ENCODE data around the gene TEX52.
A peak's percentile ranks its signal among the peaks of the same experiment; 100 is the strongest.

TEX52 gene

DNA sequence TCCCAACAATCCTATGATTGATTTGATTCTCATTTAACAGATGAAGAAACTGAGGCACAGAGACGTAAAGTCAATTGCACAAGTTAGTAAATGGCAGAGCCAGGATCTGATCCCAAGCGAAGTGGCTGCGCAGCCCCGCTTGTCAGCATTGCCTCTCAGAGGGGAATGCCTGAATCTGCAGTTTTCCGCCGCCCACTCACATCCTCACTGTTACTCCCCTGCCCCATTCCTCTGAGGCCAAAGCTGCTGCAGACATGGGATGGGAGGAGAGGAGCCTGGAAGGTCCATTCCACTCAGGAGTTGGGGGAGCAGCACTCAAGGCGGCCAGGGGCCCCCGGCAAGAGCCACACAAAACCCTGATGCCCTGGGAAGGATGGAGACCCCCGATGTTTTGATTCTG, 23.0 kb downstream of the TEX52 start:
- no peak overlapping the region for H3K23ac ChIP-seq (ENCODE audit: low read depth, low read length, poor library complexity)
- H2AFZ ChIP-seq (ENCODE audit: low read length), result no peak overlapping the region

GRCh38 chr12:2833327-2833726, 23.5 kb downstream of the TEX52 start:
- H2AK5ac ChIP-seq (ENCODE audit: low read depth, low read length), result no peak overlapping the region
- peak overlapping the region; percentile 53 for H3K18ac ChIP-seq (ENCODE audit: low read length)
- H3K27ac ChIP-seq (replicated peaks; ENCODE audit: low read length), result no peak overlapping the region
- peaks cover 9 to 19% of the 10 kb centered on the region in 2 donors for H3K4me1 ChIP-seq (ENCODE audit: control insufficient read depth in 2 of 2, insufficient read depth in 1 of 2, low read depth in 1 of 2, low read length in 2 of 2)
- no peaks in the 10 kb centered on the region for H3K79me1 ChIP-seq (ENCODE audit: low read depth, low read length)
- no peak overlapping the region for H4K91ac ChIP-seq (ENCODE audit: low read depth, low read length, poor library complexity)
- peaks cover 1 to 29% of the 10 kb centered on the region in 2 donors for H3K36me3 ChIP-seq (replicated peaks in 1 of 2; ENCODE audit: control insufficient read depth in 2 of 2, insufficient read depth in 2 of 2, low read length in 2 of 2)
- no peak overlapping the region for H4K8ac ChIP-seq (ENCODE audit: low read depth, low read length)
- no peak overlapping the region for H3K4me2 ChIP-seq (ENCODE audit: insufficient read depth, low read length, poor library complexity, severe bottlenecking)
- no peak overlapping the region for H3K14ac ChIP-seq (ENCODE audit: low read length)
- H3K23ac ChIP-seq (ENCODE audit: low read depth, low read length, poor library complexity), result no peak overlapping the region
- WGBS, 2 donors (ENCODE audit: extremely low coverage in 2 of 2, insufficient read length in 2 of 2, insufficient replicate concordance in 1 of 2), result no CpG with 5 or more reads among the region's 5 CpGs
- no peak overlapping the region for H2BK12ac ChIP-seq (ENCODE audit: low read length)
- no peak overlapping the region for H2BK120ac ChIP-seq (ENCODE audit: low read depth, low read length)
- no peak overlapping the region for H3K4ac ChIP-seq (ENCODE audit: low read length)
- no peak overlapping the region for H2BK15ac ChIP-seq (ENCODE audit: low read length)
- H2BK5ac ChIP-seq (ENCODE audit: low read length), result no peak overlapping the region
- H3K9ac ChIP-seq (ENCODE audit: low read depth, low read length, poor library complexity), result no peak overlapping the region
- H3K9me3 ChIP-seq (replicated peaks in 1 of 2; ENCODE audit: control insufficient read depth in 2 of 2, insufficient read depth in 1 of 2, low read depth in 1 of 2, low read length in 2 of 2), result no peaks in the 10 kb centered on the region
- H3K27me3 ChIP-seq (ENCODE audit: control insufficient read depth in 3 of 3, insufficient read depth in 3 of 3, low read depth in 1 of 3, low read length in 3 of 3), result no peaks in the 10 kb centered on the region
- no peak for DNase-seq (ENCODE audit: low spot score)
- H2AFZ ChIP-seq (ENCODE audit: low read length), result no peak overlapping the region
- no peak overlapping the region for H3K4me3 ChIP-seq (ENCODE audit: low read length in 2 of 2)

More for the DNA sequence above, 23.0 kb downstream of the TEX52 start:
- Histone ChIP-seq H3K4me1 (ENCODE audit: control insufficient read depth in 2 of 2, insufficient read depth in 1 of 2, low read depth in 1 of 2, low read length in 2 of 2) (peaks cover 9 to 21% of the 10 kb centered on the region in 2 donors), H4K91ac (ENCODE audit: low read depth, low read length, poor library complexity) (no peak overlapping the region), H2BK5ac (ENCODE audit: low read length) (no peak overlapping the region), H3K9ac (ENCODE audit: low read depth, low read length, poor library complexity) (no peak overlapping the region), H2BK120ac (ENCODE audit: low read depth, low read length) (no peak overlapping the region), H2BK12ac (ENCODE audit: low read length) (no peak overlapping the region), H3K18ac (ENCODE audit: low read length) (no peak overlapping the region), H2BK15ac (ENCODE audit: low read length) (no peak overlapping the region), H2AK5ac (ENCODE audit: low read depth, low read length) (no peak overlapping the region), H4K8ac (ENCODE audit: low read depth, low read length) (no peak overlapping the region), H3K4me2 (ENCODE audit: insufficient read depth, low read length, poor library complexity, severe bottlenecking) (no peak overlapping the region), H3K27ac (replicated peaks; ENCODE audit: low read length) (no peak overlapping the region), H3K4ac (ENCODE audit: low read length) (no peak overlapping the region), H3K27me3 (ENCODE audit: control insufficient read depth in 3 of 3, insufficient read depth in 3 of 3, low read depth in 1 of 3, low read length in 3 of 3) (no peaks in the 10 kb centered on the region), H3K36me3 (replicated peaks in 1 of 2; ENCODE audit: control insufficient read depth in 2 of 2, insufficient read depth in 2 of 2, low read length in 2 of 2) (peaks cover 1 to 27% of the 10 kb centered on the region in 2 donors), H3K14ac (ENCODE audit: low read length) (no peak overlapping the region), H3K4me3 (ENCODE audit: low read length in 2 of 2) (no peak overlapping the region), H3K9me3 (replicated peaks in 1 of 2; ENCODE audit: control insufficient read depth in 2 of 2, insufficient read depth in 1 of 2, low read depth in 1 of 2, low read length in 2 of 2) (no peaks in the 10 kb centered on the region), H3K79me1 (ENCODE audit: low read depth, low read length) (no peaks in the 10 kb centered on the region)
- DNase-seq (ENCODE audit: low spot score), result no peak
- no CpG with 5 or more reads among the region's 9 CpGs for WGBS, 2 donors (ENCODE audit: extremely low coverage in 2 of 2, insufficient read length in 2 of 2, insufficient replicate concordance in 1 of 2)

DNA sequence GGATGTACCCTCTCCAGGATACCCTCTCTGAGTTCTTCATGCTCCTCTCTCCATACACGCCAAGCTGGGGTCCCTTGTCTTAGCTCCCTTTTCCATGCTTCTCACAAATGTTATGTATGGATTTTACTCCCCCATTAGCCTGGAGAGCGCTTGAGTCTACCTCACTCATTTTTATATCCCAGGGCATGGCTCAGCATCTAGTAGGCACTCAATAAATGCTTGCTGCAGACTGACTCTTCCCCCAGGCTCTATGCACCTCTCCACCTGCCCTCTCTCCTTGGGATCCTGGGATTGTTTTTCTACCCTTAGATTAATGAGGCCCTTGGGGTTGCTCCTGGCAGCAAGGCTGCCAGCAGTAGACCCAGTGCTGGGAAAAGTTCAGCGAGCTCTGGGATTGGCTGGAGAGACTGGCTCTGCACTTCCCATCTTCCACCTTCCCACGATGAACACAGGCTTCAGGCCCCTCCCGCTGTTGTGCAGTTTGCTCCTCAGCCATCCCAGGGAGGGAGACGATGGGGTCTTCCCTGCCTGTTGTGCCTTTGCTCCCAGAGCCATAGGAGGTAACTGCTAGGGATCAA, 24.2 kb downstream of the TEX52 start:
- Histone ChIP-seq H3K4me1 (ENCODE audit: control insufficient read depth in 2 of 2, insufficient read depth in 1 of 2, low read depth in 1 of 2, low read length in 2 of 2) (peaks cover 9 to 19% of the 10 kb centered on the region in 2 donors), H2BK5ac (ENCODE audit: low read length) (no peak overlapping the region), H3K36me3 (replicated peaks in 1 of 2; ENCODE audit: control insufficient read depth in 2 of 2, insufficient read depth in 2 of 2, low read length in 2 of 2) (peaks cover 1 to 36% of the 10 kb centered on the region in 2 donors), H2AK5ac (ENCODE audit: low read depth, low read length) (no peak overlapping the region), H3K9me3 (replicated peaks in 1 of 2; ENCODE audit: control insufficient read depth in 2 of 2, insufficient read depth in 1 of 2, low read depth in 1 of 2, low read length in 2 of 2) (no peaks in the 10 kb centered on the region), H3K4me3 (ENCODE audit: low read length in 2 of 2) (no peak overlapping the region), H4K91ac (ENCODE audit: low read depth, low read length, poor library complexity) (no peak overlapping the region), H3K14ac (ENCODE audit: low read length) (no peak overlapping the region), H3K27ac (replicated peaks; ENCODE audit: low read length) (no peak overlapping the region), H3K4me2 (ENCODE audit: insufficient read depth, low read length, poor library complexity, severe bottlenecking) (no peak overlapping the region), H3K18ac (ENCODE audit: low read length) (no peak overlapping the region), H4K8ac (ENCODE audit: low read depth, low read length) (no peak overlapping the region), H3K23ac (ENCODE audit: low read depth, low read length, poor library complexity) (no peak overlapping the region), H2BK12ac (ENCODE audit: low read length) (no peak overlapping the region), H3K4ac (ENCODE audit: low read length) (no peak overlapping the region), H2BK120ac (ENCODE audit: low read depth, low read length) (no peak overlapping the region), H3K79me1 (ENCODE audit: low read depth, low read length) (no peaks in the 10 kb centered on the region), H3K9ac (ENCODE audit: low read depth, low read length, poor library complexity) (no peak overlapping the region), H2BK15ac (ENCODE audit: low read length) (no peak overlapping the region), H2AFZ (ENCODE audit: low read length) (no peak overlapping the region), H3K27me3 (ENCODE audit: control insufficient read depth in 3 of 3, insufficient read depth in 3 of 3, low read depth in 1 of 3, low read length in 3 of 3) (no peaks in the 10 kb centered on the region)
- no peak for DNase-seq (ENCODE audit: low spot score)
- no CpG with 5 or more reads among the region's 6 CpGs for WGBS, 2 donors (ENCODE audit: extremely low coverage in 2 of 2, insufficient read length in 2 of 2, insufficient replicate concordance in 1 of 2)

DNA sequence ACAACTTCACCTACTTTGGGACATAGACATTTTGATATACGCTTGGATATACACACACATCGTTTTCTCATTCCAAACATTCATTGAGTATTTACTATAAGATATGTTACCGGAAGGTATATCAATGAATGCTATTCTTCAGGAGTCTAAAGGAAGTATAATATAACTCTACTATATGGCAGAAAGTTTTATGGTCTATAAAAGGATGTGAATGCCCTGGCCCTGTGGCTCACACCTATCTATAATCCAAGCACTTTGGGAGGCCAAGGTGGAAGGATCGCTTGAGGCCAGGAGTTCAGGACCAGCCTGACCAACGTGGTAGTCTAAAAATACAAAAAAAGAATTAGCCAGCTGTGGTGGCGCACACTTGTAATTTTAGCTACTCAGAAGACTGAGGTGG, 27.6 kb downstream of the TEX52 start:
- WGBS, 2 donors (ENCODE audit: extremely low coverage in 2 of 2, insufficient read length in 2 of 2, insufficient replicate concordance in 1 of 2), result no CpG with 5 or more reads among the region's 6 CpGs
- H3K27ac ChIP-seq (replicated peaks; ENCODE audit: low read length), result no peak overlapping the region

More for the DNA sequence above, 27.6 kb downstream of the TEX52 start:
- Histone ChIP-seq H2AFZ (ENCODE audit: low read length) (no peak overlapping the region), H3K9me3 (replicated peaks in 1 of 2; ENCODE audit: control insufficient read depth in 2 of 2, insufficient read depth in 1 of 2, low read depth in 1 of 2, low read length in 2 of 2) (no peaks in the 10 kb centered on the region), H3K4me3 (ENCODE audit: low read length in 2 of 2) (no peak overlapping the region), H2BK120ac (ENCODE audit: low read depth, low read length) (no peak overlapping the region), H4K8ac (ENCODE audit: low read depth, low read length) (no peak overlapping the region), H3K9ac (ENCODE audit: low read depth, low read length, poor library complexity) (no peak overlapping the region), H3K23ac (ENCODE audit: low read depth, low read length, poor library complexity) (no peak overlapping the region), H2BK12ac (ENCODE audit: low read length) (no peak overlapping the region), H3K27me3 (ENCODE audit: control insufficient read depth in 3 of 3, insufficient read depth in 3 of 3, low read depth in 1 of 3, low read length in 3 of 3) (no peaks in the 10 kb centered on the region), H3K4me2 (ENCODE audit: insufficient read depth, low read length, poor library complexity, severe bottlenecking) (no peak overlapping the region), H3K4ac (ENCODE audit: low read length) (no peak overlapping the region), H3K4me1 (ENCODE audit: control insufficient read depth in 2 of 2, insufficient read depth in 1 of 2, low read depth in 1 of 2, low read length in 2 of 2) (peaks cover 26 to 33% of the 10 kb centered on the region in 2 donors), H2AK5ac (ENCODE audit: low read depth, low read length) (no peak overlapping the region), H2BK15ac (ENCODE audit: low read length) (no peak overlapping the region), H3K36me3 (replicated peaks in 1 of 2; ENCODE audit: control insufficient read depth in 2 of 2, insufficient read depth in 2 of 2, low read length in 2 of 2) (peaks cover 5 to 54% of the 10 kb centered on the region in 2 donors), H3K18ac (ENCODE audit: low read length) (no peak overlapping the region), H4K91ac (ENCODE audit: low read depth, low read length, poor library complexity) (no peak overlapping the region), H2BK5ac (ENCODE audit: low read length) (no peak overlapping the region), H3K79me1 (ENCODE audit: low read depth, low read length) (no peaks in the 10 kb centered on the region), H3K14ac (ENCODE audit: low read length) (no peak overlapping the region)
- no peak for DNase-seq (ENCODE audit: low spot score)

Measured in neuronal stem cell (in vitro differentiated cells).